Activated CD4-positive, alpha-beta T cell treated with anti-CD3 and anti-CD28 coated beads for 36 hours (primary cell): ENCODE data around the gene FKBP10. TPM values are rescaled to one million over a fixed set of nuclear protein-coding genes. Genes with fewer than 3 reads are reported as not detected.
"Not testable (repeated sequence)": the region's sequence is repeated elsewhere in the genome, so short reads cannot be mapped to it uniquely, and the experiment has no call there.

Experiments used
- ATAC-seq: fragments of 200-7000 bp; cut with Tn5 transposase; one replicate; pipeline ENCODE4 v1.10.0; 2021; ENCODE audit warnings: mild to moderate bottlenecking, moderate library complexity
- CTCF ChIA-PET: fragments of 350-600 bp; sonication (Branson Sonifier 250); formaldehyde crosslinking; loops from one replicate; lab custom pipeline; 2021; ENCODE audit warnings: antibody characterized with exemption; lab: Charles Lee
- POLR2A ChIA-PET: fragments of 350-600 bp; sonication (Branson Sonifier 250); formaldehyde crosslinking; loops from one replicate; lab custom pipeline; 2021; ENCODE audit warnings: antibody characterized with exemption, inconsistent platforms; lab: Charles Lee
- DNase-seq: peaks from one replicate; pipeline ENCODE4 v3.0.0-alpha.2; 2020
- H3K27ac Mint-ChIP-seq: one replicate; pipeline ENCODE4 v1.8.0; 2021; ENCODE audit warnings: mixed read lengths
- H3K27me3 Mint-ChIP-seq: one replicate; pipeline ENCODE4 v1.8.0; 2021; ENCODE audit warnings: mixed read lengths
- H3K36me3 Mint-ChIP-seq: one replicate; pipeline ENCODE4 v1.8.0; 2021; ENCODE audit warnings: low read depth, mixed read lengths
- H3K4me1 Mint-ChIP-seq: one replicate; pipeline ENCODE4 v1.8.0; 2021; ENCODE audit warnings: mixed read lengths
- H3K4me3 Mint-ChIP-seq: one replicate; pipeline ENCODE4 v1.8.0; 2021; ENCODE audit warnings: mild to moderate bottlenecking, moderate library complexity, mixed read lengths
- H3K9me3 Mint-ChIP-seq: one replicate; pipeline ENCODE4 v1.8.0; 2021; ENCODE audit warnings: low read depth, mixed read lengths
- intact Hi-C, 2 experiments: fragments of 100-400 bp; cut with DNase I in 1 of 2; cut with micrococcal nuclease in 1 of 2; formaldehyde crosslinking; loops; one replicate each; pipeline versions ENCODE4 v1.14.2 to v1.15.1; 2022 to 2024; cut with DNase I, micrococcal nuclease
- total RNA-seq, 2 experiments: library from RNA; stranded (reverse); gene quantifications; one replicate each; pipeline ENCODE4 v1.2.3, GENCODE V29; 2021

The FKBP10 gene
- total RNA-seq, 2 experiments from 2014 or later: 0.39 to 0.42 TPM

GRCh38 chr17:41835214-41835799 is 22.5 kb downstream of the FKBP10 start:
- peaks cover 13% of the 10 kb centered on the region for H3K4me1 Mint-ChIP-seq
- peak overlapping the region; percentile 80 for H3K4me3 Mint-ChIP-seq
- H3K9me3 Mint-ChIP-seq: no peaks in the 10 kb centered on the region
- DNase-seq (no peak), ATAC-seq (peak; percentile 6)
- peak overlapping the region; percentile 70 for H3K27ac Mint-ChIP-seq
- intact Hi-C loops: loop anchor here in 1 of 2 experiments (1.0 kb wide), 1 partner anchor 24 kb away; the partner anchor contains the start of gene P3H4
- ChIA-PET POLR2A (no interaction called here), CTCF (interaction anchor here (0.6 to 2.0 kb wide), 6 partner anchors 18 to 624 kb away, joined by 3 to 8 read pairs (median 3); partner anchors contain the start of gene JUP)
- H3K27me3 Mint-ChIP-seq: no peaks in the 10 kb centered on the region
- peaks cover 10% of the 10 kb centered on the region for H3K36me3 Mint-ChIP-seq

GRCh38 chr17:41835800-41836549 is 23.2 kb downstream of the FKBP10 start, which contains the start of gene NT5C3B:
Gene NT5C3B (minus strand): TSS chr17:41836232. CDS start chr17:41836193, 39 bp downstream.
- H3K27ac Mint-ChIP-seq: peak within 1 kb of the TSS; percentile 70
- H3K4me3 Mint-ChIP-seq: peak within 1 kb of the TSS; percentile 80
- H3K9me3 Mint-ChIP-seq: no peaks in the 10 kb centered on the region
- H3K27me3 Mint-ChIP-seq: no peaks in the 10 kb centered on the region
- peak; percentile 84 for ATAC-seq
- intact Hi-C loops: loop anchor here (1.0 to 2.0 kb wide), 3 partner anchors 25 to 29 kb away; partner anchors contain the start of genes KLHL11 (in 1 of the 2) and P3H4 (in 1 of the 2)
- H3K36me3 Mint-ChIP-seq: peaks cover 5% of the 10 kb centered on the region
- CTCF ChIA-PET: interaction anchor here (0.6 to 2.0 kb wide), 5 partner anchors 18 to 623 kb away, joined by 3 to 8 read pairs (median 3); no protein-coding TSS in a partner anchor
- POLR2A ChIA-PET: no interaction called here
- H3K4me1 Mint-ChIP-seq: peaks cover 13% of the 10 kb centered on the region
- peak; percentile 67 for DNase-seq

- H3K27ac Mint-ChIP-seq: peak overlapping the region; percentile 70
- intact Hi-C loops: loop anchor here (1.0 to 2.0 kb wide), 2 partner anchors 28 kb away; partner anchors contain the start of gene KLHL11 (in 1 of the 2)
These were observed 23.9 kb downstream of the FKBP10 start for GRCh38 chr17:41836550-41837196.

GRCh38 chr17:41837761-41838538 is 25.1 kb downstream of the FKBP10 start, which contains the start of gene KLHL10:
Gene KLHL10 (plus strand): TSS chr17:41837825. CDS start chr17:41837933, 108 bp downstream.
- intact Hi-C loops: loop anchor here in 1 of 2 experiments (2.0 kb wide), 1 partner anchor 27 kb away; the partner anchor contains the start of gene KLHL11
- ChIA-PET CTCF (interaction anchor here (0.9 kb wide), 1 partner anchor 128 kb away, joined by 3 read pairs; the partner anchor contains the start of gene CNP), POLR2A (no interaction called here)
- Mint-ChIP-seq H3K9me3 (no peaks in the 10 kb centered on the region), H3K4me1 (peaks cover 13% of the 10 kb centered on the region), H3K36me3 (no peaks in the 10 kb centered on the region), H3K4me3 (peak within 1 kb of the TSS; percentile 80), H3K27ac (peak within 1 kb of the TSS; percentile 70), H3K27me3 (no peaks in the 10 kb centered on the region)
- ATAC-seq (no peak), DNase-seq (no peak)

More at GRCh38 chr17:41836550-41837196, 23.9 kb downstream of the FKBP10 start:
- peaks cover 1% of the 10 kb centered on the region for H3K36me3 Mint-ChIP-seq
- no peak for DNase-seq
- H3K27me3 Mint-ChIP-seq: no peaks in the 10 kb centered on the region
- peaks cover 13% of the 10 kb centered on the region for H3K4me1 Mint-ChIP-seq
- peak overlapping the region; percentile 80 for H3K4me3 Mint-ChIP-seq
- ATAC-seq: peak; percentile 17
- POLR2A ChIA-PET: no interaction called here
- no peaks in the 10 kb centered on the region for H3K9me3 Mint-ChIP-seq
- CTCF ChIA-PET: interaction anchor here (0.7 to 1.5 kb wide), 2 partner anchors 46 to 48 kb away, joined by 3 read pairs; no protein-coding TSS in a partner anchor

- peaks cover 12% of the 10 kb centered on the region for H3K4me1 Mint-ChIP-seq
- H3K27me3 Mint-ChIP-seq, H3K4me3 Mint-ChIP-seq, intact Hi-C loops, H3K27ac Mint-ChIP-seq, H3K36me3 Mint-ChIP-seq, ATAC-seq, POLR2A ChIA-PET, DNase-seq, H3K9me3 Mint-ChIP-seq: not testable (repeated sequence)
- CTCF ChIA-PET: interaction anchor here (0.6 kb wide), 1 partner anchor 96 kb away, joined by 3 read pairs; no protein-coding TSS in a partner anchor
These were observed 26.6 kb downstream of the FKBP10 start for GRCh38 chr17:41839448-41839847.

- H3K4me3 Mint-ChIP-seq, intact Hi-C loops, H3K27me3 Mint-ChIP-seq, H3K9me3 Mint-ChIP-seq, H3K27ac Mint-ChIP-seq, DNase-seq, POLR2A ChIA-PET, ATAC-seq, H3K4me1 Mint-ChIP-seq, H3K36me3 Mint-ChIP-seq: not testable (repeated sequence)
- CTCF ChIA-PET: interaction anchor here (0.6 kb wide), 1 partner anchor 26 kb away, joined by 3 read pairs; no protein-coding TSS in a partner anchor
These were observed 28.0 kb downstream of the FKBP10 start for GRCh38 chr17:41840781-41841180.

- POLR2A ChIA-PET: no interaction called here
These were observed 32.2 kb downstream of the FKBP10 start for GRCh38 chr17:41844971-41845370.

GRCh38 chr17:41848788-41849187 is 36.0 kb downstream of the FKBP10 start:
- Mint-ChIP-seq H3K27ac (no peak overlapping the region), H3K27me3 (no peaks in the 10 kb centered on the region), H3K36me3 (peaks cover 14% of the 10 kb centered on the region), H3K9me3 (no peaks in the 10 kb centered on the region), H3K4me1 (peaks cover 16% of the 10 kb centered on the region), H3K4me3 (no peak overlapping the region)
- no peak for DNase-seq
- intact Hi-C loops: no loop called here
- no peak for ATAC-seq
- CTCF ChIA-PET: interaction anchor here (1.1 to 2.3 kb wide), 2 partner anchors 16 to 47 kb away, joined by 3 to 5 read pairs; no protein-coding TSS in a partner anchor
- POLR2A ChIA-PET: no interaction called here

More at GRCh38 chr17:41844971-41845370, 32.2 kb downstream of the FKBP10 start:
- Mint-ChIP-seq H3K27me3 (no peaks in the 10 kb centered on the region), H3K9me3 (no peaks in the 10 kb centered on the region), H3K4me3 (no peak overlapping the region), H3K27ac (no peak overlapping the region), H3K36me3 (peaks cover 2% of the 10 kb centered on the region), H3K4me1 (peaks cover 3% of the 10 kb centered on the region)
- no peak for ATAC-seq
- intact Hi-C loops: no loop called here
- CTCF ChIA-PET: no interaction called here
- no peak for DNase-seq

- no peak for DNase-seq
- H3K9me3 Mint-ChIP-seq: no peaks in the 10 kb centered on the region
- CTCF ChIA-PET: interaction anchor here (0.6 to 2.3 kb wide), 3 partner anchors 15 to 51 kb away, joined by 3 to 5 read pairs (median 3); no protein-coding TSS in a partner anchor
- intact Hi-C loops: no loop called here
- H3K27ac Mint-ChIP-seq: no peak overlapping the region
- H3K4me1 Mint-ChIP-seq: peaks cover 16% of the 10 kb centered on the region
- H3K4me3 Mint-ChIP-seq: no peak overlapping the region
- ATAC-seq: no peak
- POLR2A ChIA-PET: no interaction called here
- no peaks in the 10 kb centered on the region for H3K27me3 Mint-ChIP-seq
- H3K36me3 Mint-ChIP-seq: peaks cover 17% of the 10 kb centered on the region
These were observed 36.6 kb downstream of the FKBP10 start for GRCh38 chr17:41849251-41849990.
